ENCODE data around the gene ZNF497.
"Not testable (repeated sequence)": the region's sequence is repeated elsewhere in the genome, so short reads cannot be mapped to it uniquely, and the experiment has no call there.

ZNF497 gene

GRCh38 chr19:58386576-58387337, 24.2 kb upstream of the ZNF497 start, which contains the start of gene RPS5:
Gene RPS5, plus strand, starts transcription at chr19:58387269. Its CDS starts 869 bp downstream, at chr19:58388138.
- Histone ChIP-seq H3K9me3 (ENCODE audit: low read length) (no peaks in the 10 kb centered on the region), H3K27me3 (ENCODE audit: insufficient read depth, low read length) (no peaks in the 10 kb centered on the region), H3K36me3 (ENCODE audit: insufficient read depth, low read length) (peaks cover 21% of the 10 kb centered on the region), H2AFZ (ENCODE audit: low read depth, low read length) (peak within 1 kb of the TSS; percentile 6), H3K4me3 (ENCODE audit: low read length) (peak within 1 kb of the TSS; percentile 76), H3K4me1 (ENCODE audit: insufficient read depth, low read length) (peaks cover 31% of the 10 kb centered on the region)

GRCh38 chr19:58385891-58386575, 23.5 kb upstream of the ZNF497 start:
- Histone ChIP-seq H3K4me1 (ENCODE audit: insufficient read depth, low read length) (peaks cover 32% of the 10 kb centered on the region), H3K9me3 (ENCODE audit: low read length) (no peaks in the 10 kb centered on the region), H2AFZ (ENCODE audit: low read depth, low read length) (peak overlapping the region; percentile 6), H3K36me3 (ENCODE audit: insufficient read depth, low read length) (peaks cover 20% of the 10 kb centered on the region), H3K27me3 (ENCODE audit: insufficient read depth, low read length) (no peaks in the 10 kb centered on the region), H3K4me3 (ENCODE audit: low read length) (peak overlapping the region; percentile 76)

GRCh38 chr19:58385313-58385890, 22.9 kb upstream of the ZNF497 start:
- H3K4me1 ChIP-seq (ENCODE audit: insufficient read depth, low read length) = peaks cover 32% of the 10 kb centered on the region
- H3K36me3 ChIP-seq (ENCODE audit: insufficient read depth, low read length) = peaks cover 14% of the 10 kb centered on the region
- H3K9me3 ChIP-seq (ENCODE audit: low read length) = no peaks in the 10 kb centered on the region
- no peaks in the 10 kb centered on the region for H3K27me3 ChIP-seq (ENCODE audit: insufficient read depth, low read length)
- no peak overlapping the region for H2AFZ ChIP-seq (ENCODE audit: low read depth, low read length)
- peak overlapping the region; percentile 76 for H3K4me3 ChIP-seq (ENCODE audit: low read length)

- Histone ChIP-seq H2AFZ (ENCODE audit: low read depth, low read length) (no peak overlapping the region), H3K36me3 (ENCODE audit: insufficient read depth, low read length) (peaks cover 2% of the 10 kb centered on the region), H3K9me3 (ENCODE audit: low read length) (no peaks in the 10 kb centered on the region), H3K4me3 (ENCODE audit: low read length) (no peak overlapping the region), H3K4me1 (ENCODE audit: insufficient read depth, low read length) (peaks cover 35% of the 10 kb centered on the region), H3K27me3 (ENCODE audit: insufficient read depth, low read length) (no peaks in the 10 kb centered on the region)
Observed at GRCh38 chr19:58382997-58383603, 20.5 kb upstream of the ZNF497 start.

- Histone ChIP-seq H3K36me3 (ENCODE audit: insufficient read depth, low read length) (no peaks in the 10 kb centered on the region), H3K4me1 (ENCODE audit: insufficient read depth, low read length) (peaks cover 29% of the 10 kb centered on the region), H2AFZ (ENCODE audit: low read depth, low read length) (no peak overlapping the region), H3K27me3 (ENCODE audit: insufficient read depth, low read length) (no peaks in the 10 kb centered on the region), H3K4me3 (ENCODE audit: low read length) (peak overlapping the region; percentile 81), H3K9me3 (ENCODE audit: low read length) (no peaks in the 10 kb centered on the region)
Observed at GRCh38 chr19:58381460-58382212, 19.1 kb upstream of the ZNF497 start.

GRCh38 chr19:58380662-58381459, 18.3 kb upstream of the ZNF497 start, which contains the start of gene ZNF837:
Gene ZNF837, minus strand, starts transcription at chr19:58381030. Its CDS starts 11,698 bp downstream, at chr19:58369332.
- Histone ChIP-seq H2AFZ (ENCODE audit: low read depth, low read length) (peak within 1 kb of the TSS; percentile 17), H3K36me3 (ENCODE audit: insufficient read depth, low read length) (no peaks in the 10 kb centered on the region), H3K4me3 (ENCODE audit: low read length) (peak within 1 kb of the TSS; percentile 81), H3K27me3 (ENCODE audit: insufficient read depth, low read length) (no peaks in the 10 kb centered on the region), H3K9me3 (ENCODE audit: low read length) (no peaks in the 10 kb centered on the region), H3K4me1 (ENCODE audit: insufficient read depth, low read length) (peaks cover 25% of the 10 kb centered on the region)

- Histone ChIP-seq H3K4me1 (ENCODE audit: insufficient read depth, low read length) (peaks cover 18% of the 10 kb centered on the region), H3K9me3 (ENCODE audit: low read length) (no peaks in the 10 kb centered on the region), H3K4me3 (ENCODE audit: low read length) (peak overlapping the region; percentile 81), H3K36me3 (ENCODE audit: insufficient read depth, low read length) (no peaks in the 10 kb centered on the region), H3K27me3 (ENCODE audit: insufficient read depth, low read length) (no peaks in the 10 kb centered on the region), H2AFZ (ENCODE audit: low read depth, low read length) (peak overlapping the region; percentile 17)
Observed at GRCh38 chr19:58380037-58380661, 17.6 kb upstream of the ZNF497 start.

GRCh38 chr19:58379246-58379645, 16.7 kb upstream of the ZNF497 start:
- Histone ChIP-seq H2AFZ (ENCODE audit: low read depth, low read length) (no peak overlapping the region), H3K9me3 (ENCODE audit: low read length) (no peaks in the 10 kb centered on the region), H3K27me3 (ENCODE audit: insufficient read depth, low read length) (no peaks in the 10 kb centered on the region), H3K4me1 (ENCODE audit: insufficient read depth, low read length) (peaks cover 16% of the 10 kb centered on the region), H3K36me3 (ENCODE audit: insufficient read depth, low read length) (no peaks in the 10 kb centered on the region), H3K4me3 (ENCODE audit: low read length) (no peak overlapping the region)

GRCh38 chr19:58376724-58377123, 14.2 kb upstream of the ZNF497 start:
- not testable (repeated sequence) for H3K9me3 ChIP-seq (ENCODE audit: low read length); H3K4me3 ChIP-seq (ENCODE audit: low read length); H2AFZ ChIP-seq (ENCODE audit: low read depth, low read length); H3K36me3 ChIP-seq (ENCODE audit: insufficient read depth, low read length); H3K27me3 ChIP-seq (ENCODE audit: insufficient read depth, low read length)
- H3K4me1 ChIP-seq (ENCODE audit: insufficient read depth, low read length) = peaks cover 11% of the 10 kb centered on the region

GRCh38 chr19:58374200-58374599, 11.6 kb upstream of the ZNF497 start:
- no peak overlapping the region for H3K4me3 ChIP-seq (ENCODE audit: low read length)
- H2AFZ ChIP-seq (ENCODE audit: low read depth, low read length) = no peak overlapping the region
- no peaks in the 10 kb centered on the region for H3K4me1 ChIP-seq (ENCODE audit: insufficient read depth, low read length)
- no peaks in the 10 kb centered on the region for H3K27me3 ChIP-seq (ENCODE audit: insufficient read depth, low read length)
- no peaks in the 10 kb centered on the region for H3K9me3 ChIP-seq (ENCODE audit: low read length)
- peaks cover 6% of the 10 kb centered on the region for H3K36me3 ChIP-seq (ENCODE audit: insufficient read depth, low read length)

GRCh38 chr19:58372311-58373133, 10.0 kb upstream of the ZNF497 start:
- H2AFZ ChIP-seq (ENCODE audit: low read depth, low read length) = no peak overlapping the region
- no peaks in the 10 kb centered on the region for H3K9me3 ChIP-seq (ENCODE audit: low read length)
- no peaks in the 10 kb centered on the region for H3K27me3 ChIP-seq (ENCODE audit: insufficient read depth, low read length)

More at GRCh38 chr19:58372311-58373133, 10.0 kb upstream of the ZNF497 start:
- Histone ChIP-seq H3K4me3 (ENCODE audit: low read length) (no peak overlapping the region), H3K4me1 (ENCODE audit: insufficient read depth, low read length) (no peaks in the 10 kb centered on the region), H3K36me3 (ENCODE audit: insufficient read depth, low read length) (peaks cover 14% of the 10 kb centered on the region)
